Vagina (tissue), 2 donors: ENCODE measurements around the gene ERP27.

Experiments used
- POLR2A ChIP-seq, 2 donors: fragments of 450-650 bp; IDR thresholded peaks; one replicate each; pipeline ENCODE4 v1.6.1; 2017; ENCODE audit warnings: antibody characterized with exemption in 2 of 2, mild to moderate bottlenecking in 2 of 2, moderate library complexity in 2 of 2
- POLR2AphosphoS5 ChIP-seq, 2 donors: sonication (generic); formaldehyde crosslinking; IDR thresholded peaks; one replicate each; pipeline ENCODE4 v1.9.0; 2017; ENCODE audit warnings: antibody characterized with exemption in 2 of 2, mild to moderate bottlenecking in 2 of 2, low read depth in 1 of 2; ENCODE audit not compliant: insufficient read depth in 1 of 2
- TF ChIP-seq, protein P1 (sequence below), 3 experiments: fragments of 450-650 bp in 2 of 3; fragments of 200-600 bp in 1 of 3; sonication (generic) in 1 of 3; IDR thresholded peaks; one replicate each; pipeline ENCODE4 v1.5.1; 2017 to 2019; ENCODE audit warnings: antibody characterized with exemption in 3 of 3, mild to moderate bottlenecking in 2 of 3, moderate library complexity in 2 of 3

DNA sequence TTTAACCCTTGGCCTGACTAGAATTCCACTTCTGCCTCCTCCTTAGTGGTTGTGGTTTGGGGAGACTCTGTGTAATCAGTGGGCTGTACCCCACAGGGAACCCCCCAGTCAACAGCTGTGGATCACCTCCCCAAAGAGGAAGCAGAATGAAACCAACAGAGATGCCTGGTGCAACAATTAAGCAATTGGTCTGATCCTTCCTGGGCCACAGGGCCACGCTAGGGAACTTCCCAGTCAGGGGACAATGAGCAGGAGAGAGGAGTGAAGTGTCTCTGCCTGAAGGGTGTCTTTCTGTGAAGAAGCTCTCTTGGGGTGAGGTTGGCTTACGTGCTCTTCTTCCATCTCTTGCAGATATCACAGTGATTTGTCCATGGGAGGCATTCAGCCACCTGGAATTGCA is 42.7 kb upstream of the ERP27 start:
- TF ChIP-seq POLR2A (IDR thresholded peaks at IDR 0.05) (no peak), POLR2AphosphoS5 (IDR thresholded peaks at IDR 0.05; ENCODE audit: insufficient read depth in 1 of 2, low read depth in 1 of 2) (no peak)
- TF ChIP-seq, protein P1, sequence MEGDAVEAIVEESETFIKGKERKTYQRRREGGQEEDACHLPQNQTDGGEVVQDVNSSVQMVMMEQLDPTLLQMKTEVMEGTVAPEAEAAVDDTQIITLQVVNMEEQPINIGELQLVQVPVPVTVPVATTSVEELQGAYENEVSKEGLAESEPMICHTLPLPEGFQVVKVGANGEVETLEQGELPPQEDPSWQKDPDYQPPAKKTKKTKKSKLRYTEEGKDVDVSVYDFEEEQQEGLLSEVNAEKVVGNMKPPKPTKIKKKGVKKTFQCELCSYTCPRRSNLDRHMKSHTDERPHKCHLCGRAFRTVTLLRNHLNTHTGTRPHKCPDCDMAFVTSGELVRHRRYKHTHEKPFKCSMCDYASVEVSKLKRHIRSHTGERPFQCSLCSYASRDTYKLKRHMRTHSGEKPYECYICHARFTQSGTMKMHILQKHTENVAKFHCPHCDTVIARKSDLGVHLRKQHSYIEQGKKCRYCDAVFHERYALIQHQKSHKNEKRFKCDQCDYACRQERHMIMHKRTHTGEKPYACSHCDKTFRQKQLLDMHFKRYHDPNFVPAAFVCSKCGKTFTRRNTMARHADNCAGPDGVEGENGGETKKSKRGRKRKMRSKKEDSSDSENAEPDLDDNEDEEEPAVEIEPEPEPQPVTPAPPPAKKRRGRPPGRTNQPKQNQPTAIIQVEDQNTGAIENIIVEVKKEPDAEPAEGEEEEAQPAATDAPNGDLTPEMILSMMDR (IDR thresholded peaks at IDR 0.05): no peak
